HG02571 (cell line): ENCODE measurements around the gene ADK.
"Not testable (repeated sequence)": the region's sequence is repeated elsewhere in the genome, so short reads cannot be mapped to it uniquely, and the experiment has no call there.

Experiments
- ATAC-seq: cut with Tn5 transposase; IDR thresholded peaks from one replicate; pipeline ENCODE4 v1.9.1; 2021; ENCODE audit warnings: mild to moderate bottlenecking, moderate library complexity; ENCODE audit not compliant: unreplicated experiment

The ADK gene

DNA sequence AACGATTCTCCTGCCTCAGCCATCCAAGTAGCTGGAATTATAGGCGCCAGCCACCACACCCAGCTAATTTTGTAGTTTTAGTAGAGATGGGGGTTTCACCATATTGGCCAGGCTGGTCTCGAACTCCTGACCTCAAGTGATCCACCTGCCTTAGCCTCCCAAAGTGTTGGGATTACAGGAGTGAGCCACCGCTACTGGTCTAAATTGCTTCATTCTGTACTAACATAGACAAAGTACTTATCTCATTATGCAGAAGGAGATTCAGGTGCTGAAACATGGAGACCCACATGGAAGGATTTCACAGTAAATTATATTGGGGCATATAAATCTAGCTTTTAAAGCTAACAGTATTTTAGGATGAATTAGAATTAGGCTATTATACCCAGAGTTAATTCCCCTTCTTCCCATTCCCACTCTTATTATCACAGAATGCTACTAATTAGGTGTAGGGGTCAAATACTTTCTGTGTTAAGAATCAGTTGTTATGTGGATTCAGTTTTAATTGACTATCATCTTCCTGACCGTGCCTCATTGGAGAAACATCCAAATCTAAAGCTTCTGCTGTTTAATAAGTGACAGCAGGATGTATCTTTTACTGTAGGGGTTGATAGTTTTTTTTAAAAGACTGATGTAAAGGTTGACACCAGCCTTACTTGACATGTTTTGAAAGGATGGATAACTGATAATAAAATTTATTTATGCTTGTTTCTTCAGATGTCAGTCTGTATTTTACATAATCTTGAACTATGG, 27.2 kb downstream of the ADK start:
- no peak for ATAC-seq

DNA sequence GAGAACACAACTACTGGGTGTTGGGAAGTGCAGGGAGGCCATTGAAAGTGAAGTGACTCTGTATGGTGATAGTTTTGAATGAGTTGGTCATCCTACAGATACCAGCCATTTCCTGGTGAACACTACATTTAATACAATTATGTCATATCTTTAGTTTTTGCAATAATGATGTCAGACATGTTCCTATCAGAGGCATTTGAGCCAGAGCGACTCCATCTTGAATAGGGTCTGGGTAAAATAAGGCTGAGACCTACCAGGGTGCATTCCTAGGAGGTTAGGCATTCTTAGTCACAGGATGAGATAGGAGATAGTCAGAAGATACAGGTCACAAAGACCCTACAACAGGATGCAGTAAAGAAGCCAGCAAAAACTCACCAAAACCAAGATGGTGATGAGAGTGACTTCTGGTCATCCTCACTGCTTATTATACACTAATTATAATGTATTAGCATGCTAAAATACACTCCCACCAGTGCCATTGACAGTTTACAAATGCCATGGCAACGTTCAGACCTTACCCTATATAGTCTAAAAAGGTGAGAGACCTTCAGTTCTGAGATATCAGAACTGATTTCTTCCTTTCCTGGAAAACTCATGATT, 28.2 kb downstream of the ADK start:
- ATAC-seq: no peak

DNA sequence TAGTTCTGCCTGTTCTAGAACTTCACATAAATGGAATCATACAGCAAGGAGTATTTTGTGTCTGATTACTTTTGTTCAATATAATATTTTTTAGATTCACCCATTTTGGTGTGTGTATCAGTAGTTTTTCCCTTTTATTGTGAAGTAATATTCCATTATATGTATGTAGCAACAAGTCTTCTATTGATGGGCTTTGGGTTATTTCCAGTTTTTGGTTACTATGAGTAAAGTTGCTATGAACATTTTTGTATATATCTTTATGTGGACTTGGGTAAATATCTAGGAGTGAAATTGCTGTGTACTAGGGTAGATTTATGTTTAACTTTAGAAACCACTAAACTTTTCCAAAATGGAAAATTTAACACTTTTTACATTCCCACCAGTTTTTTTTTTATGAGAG, 35.7 kb downstream of the ADK start:
- no peak for ATAC-seq

DNA sequence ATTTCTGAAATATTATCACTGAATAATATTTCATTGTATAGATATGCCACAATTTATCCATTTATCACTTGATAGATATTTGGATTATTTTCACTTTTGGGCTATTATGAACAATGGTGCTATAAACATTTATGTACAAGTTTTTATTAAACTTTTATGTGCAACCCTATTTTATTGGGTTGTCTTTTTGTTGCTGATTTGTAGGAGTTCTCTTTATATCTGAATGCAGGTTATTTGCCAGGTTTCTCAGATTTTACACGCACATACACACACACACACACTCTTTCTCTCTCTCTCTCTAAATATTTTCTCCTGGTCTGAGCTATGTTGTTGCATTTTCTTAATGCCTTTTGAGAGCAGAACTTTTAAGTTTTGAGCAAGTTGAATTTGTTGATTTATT, 36.2 kb downstream of the ADK start:
- ATAC-seq: no peak

DNA sequence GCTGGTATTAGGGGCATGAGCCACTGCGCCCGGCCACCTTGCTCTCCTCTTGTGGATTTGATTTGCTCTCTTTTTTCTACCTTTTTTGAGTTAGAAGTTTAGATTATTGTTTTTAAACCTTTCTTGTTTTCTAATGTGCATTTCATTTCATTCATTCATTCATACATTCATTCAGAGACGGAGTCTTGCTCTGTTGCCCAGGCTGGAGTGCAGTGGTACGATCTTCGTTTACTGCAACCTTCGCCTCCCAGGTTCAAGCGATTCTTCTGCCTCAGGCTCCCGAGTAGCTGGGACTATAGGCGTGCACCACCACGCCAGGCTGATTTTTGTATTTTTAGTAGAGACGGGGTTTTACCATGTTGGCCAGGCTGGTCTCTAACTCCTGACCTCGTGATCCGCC, 37.6 kb downstream of the ADK start:
- not testable (repeated sequence) for ATAC-seq

DNA sequence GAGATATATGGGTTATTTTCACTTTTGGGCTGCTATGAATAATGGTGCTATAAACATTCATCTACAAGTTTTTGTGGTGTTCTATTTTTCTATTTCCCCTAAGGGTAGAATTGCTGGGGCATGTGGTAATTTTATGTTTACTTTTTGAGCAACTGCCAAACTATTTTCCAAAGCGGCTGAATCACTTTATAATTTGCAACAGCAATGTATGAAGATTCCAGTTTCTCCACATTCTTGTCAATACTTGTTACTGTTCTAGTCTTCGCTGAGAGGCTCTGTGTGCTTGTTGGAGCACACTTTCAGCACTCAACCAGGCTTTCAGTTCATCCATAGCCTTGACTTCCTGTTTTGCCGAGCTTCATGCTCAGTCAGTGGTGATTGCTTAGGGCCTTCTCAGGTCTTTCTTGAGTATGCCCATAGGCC, 39.0 kb downstream of the ADK start:
- ATAC-seq: no peak

DNA sequence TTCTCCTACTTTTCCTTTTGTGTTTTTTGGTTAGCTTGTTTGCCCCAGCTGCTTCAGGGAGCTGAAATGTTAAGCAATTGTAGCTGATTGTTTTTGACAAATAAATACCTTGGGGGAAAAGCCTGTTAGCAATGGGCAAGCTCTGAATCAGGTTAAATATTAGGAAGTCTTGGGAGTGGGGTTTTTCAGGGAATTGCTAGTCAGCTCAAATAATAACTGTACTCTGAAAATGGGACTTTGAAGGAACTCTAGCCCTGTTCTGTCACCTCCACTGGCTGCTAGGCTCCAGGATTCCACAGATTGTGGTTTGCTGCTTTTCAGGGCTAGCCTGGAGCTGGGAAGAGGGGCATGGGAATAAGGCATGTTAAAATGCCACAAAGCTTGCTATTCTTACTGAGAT, 39.5 kb downstream of the ADK start:
- ATAC-seq: no peak

DNA sequence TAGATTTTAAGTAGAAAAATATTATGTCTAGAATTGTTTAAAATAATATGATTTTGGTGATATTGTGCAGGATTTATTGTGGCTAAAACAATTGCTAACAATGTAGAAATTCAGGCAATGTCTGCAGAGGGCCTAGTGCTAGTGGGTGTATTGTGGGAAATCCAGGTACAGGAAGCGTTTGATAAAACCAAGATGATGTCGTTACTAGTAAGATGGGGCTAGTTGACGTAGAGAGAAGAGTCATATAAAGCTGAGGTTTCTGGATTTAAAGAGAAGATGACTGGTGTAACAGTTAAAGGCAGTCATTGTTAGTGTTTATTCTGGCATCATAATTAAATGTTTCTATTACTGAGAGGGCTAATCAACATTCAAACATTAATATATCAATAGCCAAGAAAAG, 43.5 kb downstream of the ADK start:
- no peak for ATAC-seq

DNA sequence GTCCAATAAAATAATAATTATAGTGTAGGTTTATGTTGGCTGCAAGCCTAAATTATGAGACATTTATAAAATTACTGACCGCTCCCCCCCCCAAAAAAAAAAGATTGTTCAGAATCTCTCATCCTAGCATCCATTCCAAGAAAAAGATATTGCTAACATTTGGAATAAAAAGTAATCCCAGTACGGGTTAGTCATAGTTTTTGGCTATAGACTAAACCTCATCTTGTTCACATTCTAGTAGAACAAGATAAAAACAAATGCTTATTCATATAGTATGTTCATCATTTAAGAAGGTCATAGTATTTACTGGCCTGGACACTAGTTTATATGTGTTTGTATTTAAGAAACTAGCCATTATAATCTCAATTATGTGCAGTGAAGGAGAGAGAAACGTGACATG, 44.0 kb downstream of the ADK start:
- no peak for ATAC-seq

DNA sequence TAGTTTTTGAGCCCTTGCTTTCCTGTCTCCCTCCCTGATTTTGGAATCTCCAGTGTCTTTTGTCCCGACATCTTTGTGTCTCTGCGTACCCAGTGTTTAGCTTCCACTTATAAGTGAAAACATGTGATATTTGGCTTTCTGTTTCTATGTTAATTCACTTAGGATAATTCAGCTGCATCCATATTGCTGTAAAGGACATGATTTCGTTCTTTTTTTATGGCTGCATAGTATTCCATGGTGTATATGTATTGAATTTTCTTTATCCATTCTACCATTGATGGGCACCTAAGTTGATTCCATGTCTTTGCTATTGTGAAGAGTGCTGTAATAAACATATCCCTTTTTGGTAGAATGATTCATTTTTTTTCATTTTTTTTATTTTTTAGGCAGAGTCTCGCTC, 48.3 kb downstream of the ADK start:
- ATAC-seq: no peak

DNA sequence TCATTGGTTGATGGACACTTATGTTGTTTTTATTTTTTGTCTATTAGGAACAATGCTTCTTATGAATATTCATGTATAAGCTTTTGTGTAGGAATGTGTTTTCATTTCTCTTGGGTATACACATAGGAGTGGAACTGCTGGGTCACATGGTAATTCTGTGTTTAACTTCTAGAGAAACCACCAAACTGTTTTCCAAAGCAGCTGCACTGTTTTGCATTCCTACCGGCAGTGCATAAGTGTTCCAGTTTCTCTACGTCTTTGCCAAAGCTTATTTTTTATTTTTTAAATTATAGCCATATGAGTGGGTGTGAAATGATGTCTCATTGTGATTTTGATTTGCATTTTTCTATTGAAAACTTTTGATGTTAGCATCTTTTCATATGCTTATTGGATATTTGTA, 51.3 kb downstream of the ADK start:
- ATAC-seq: no peak

DNA sequence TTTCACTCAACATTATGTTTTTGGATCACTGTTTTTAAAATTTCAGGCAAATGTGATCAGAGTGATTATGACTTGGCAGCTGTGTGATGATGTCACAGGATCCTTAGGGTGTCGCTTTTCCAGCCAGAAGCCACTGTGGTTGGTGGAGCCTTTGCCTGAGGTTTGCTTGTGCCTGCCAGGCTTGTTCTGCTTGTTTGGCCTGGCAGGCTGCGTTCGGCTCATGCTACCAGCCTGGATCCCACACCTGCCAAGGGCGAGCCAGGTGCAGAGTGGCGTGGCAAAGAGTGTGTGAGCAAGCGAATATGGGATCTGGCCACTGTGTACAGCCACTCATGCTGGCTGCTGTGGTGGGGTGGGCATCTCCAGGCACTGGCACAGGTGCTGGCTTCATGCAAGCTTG, 55.7 kb downstream of the ADK start:
- no peak for ATAC-seq

DNA sequence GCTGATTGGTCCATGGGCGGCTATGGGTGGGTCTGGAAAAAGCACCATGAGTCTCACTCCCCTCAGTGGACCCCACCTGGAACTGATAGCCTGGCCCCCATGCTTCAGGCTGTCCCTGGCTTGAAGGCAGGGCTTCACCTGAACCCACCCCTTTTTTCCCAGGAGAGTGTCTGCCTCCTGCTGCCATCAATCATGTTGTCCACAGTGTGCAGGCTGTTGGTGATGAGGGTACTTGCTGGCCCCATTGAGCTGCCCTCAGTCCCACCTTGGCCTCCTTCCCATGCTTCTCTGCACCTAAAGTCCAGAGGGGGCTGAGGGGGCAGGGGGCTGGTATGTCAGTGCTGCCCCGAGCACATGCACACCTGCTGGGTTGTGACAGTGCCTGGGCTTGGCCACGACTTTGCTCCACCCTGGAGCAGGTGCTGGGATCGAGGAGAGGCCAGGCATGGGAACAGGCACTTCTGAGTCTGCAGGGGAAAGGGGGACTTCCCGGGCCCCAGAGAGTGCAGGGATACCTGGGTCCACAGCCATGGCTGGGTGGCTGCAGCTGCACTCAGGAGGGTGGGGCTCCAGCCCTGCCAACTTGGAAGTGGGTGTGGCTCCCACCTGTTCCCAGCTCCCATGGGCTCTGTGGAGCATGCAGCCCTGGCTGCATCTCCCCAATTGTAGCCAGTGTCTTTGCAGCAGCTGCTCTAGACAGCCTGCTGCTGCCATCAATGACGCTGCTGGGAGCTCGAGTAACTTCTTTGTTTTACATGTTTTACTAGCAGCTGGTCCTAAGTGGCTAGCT, 56.9 kb downstream of the ADK start:
- ATAC-seq: no peak

DNA sequence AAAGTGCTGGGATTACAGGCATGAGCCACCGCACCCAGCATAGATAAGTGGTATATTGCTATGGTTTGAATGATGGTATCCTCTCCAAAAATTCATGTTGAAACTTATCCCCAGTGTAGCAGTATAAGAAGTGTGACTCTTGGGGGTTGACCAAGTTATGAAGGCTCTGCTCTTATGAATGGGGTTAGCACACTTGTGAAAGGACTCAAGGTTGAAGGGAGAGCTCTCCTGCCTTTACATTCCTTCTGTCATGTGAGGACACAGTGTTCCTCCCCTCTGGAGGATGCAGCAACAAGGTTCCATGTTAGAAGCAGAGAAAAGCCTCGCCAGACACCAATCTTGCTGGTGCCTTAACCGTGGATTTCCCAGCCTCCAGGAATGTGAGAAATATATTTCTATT, 58.0 kb downstream of the ADK start:
- ATAC-seq: no peak

DNA sequence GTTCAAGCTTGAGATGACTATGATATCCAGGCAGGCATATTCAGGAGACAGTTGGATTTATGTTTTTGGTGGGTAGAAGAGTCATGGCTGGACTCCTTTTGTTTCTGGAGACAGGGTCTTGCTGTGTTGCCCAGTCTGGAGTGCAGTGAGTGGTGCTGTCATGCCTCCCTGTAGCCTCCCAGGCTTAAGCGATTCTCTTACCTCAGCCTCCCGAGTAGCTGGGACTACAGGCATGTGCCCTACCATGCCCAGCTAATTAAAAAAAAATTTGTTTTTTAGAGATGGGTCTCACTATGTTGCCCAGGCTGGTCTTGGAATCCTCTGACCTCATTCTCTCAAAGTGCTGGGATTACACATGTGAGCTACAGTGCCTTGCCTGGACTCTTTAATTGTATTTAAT, 62.0 kb downstream of the ADK start:
- ATAC-seq: no peak

DNA sequence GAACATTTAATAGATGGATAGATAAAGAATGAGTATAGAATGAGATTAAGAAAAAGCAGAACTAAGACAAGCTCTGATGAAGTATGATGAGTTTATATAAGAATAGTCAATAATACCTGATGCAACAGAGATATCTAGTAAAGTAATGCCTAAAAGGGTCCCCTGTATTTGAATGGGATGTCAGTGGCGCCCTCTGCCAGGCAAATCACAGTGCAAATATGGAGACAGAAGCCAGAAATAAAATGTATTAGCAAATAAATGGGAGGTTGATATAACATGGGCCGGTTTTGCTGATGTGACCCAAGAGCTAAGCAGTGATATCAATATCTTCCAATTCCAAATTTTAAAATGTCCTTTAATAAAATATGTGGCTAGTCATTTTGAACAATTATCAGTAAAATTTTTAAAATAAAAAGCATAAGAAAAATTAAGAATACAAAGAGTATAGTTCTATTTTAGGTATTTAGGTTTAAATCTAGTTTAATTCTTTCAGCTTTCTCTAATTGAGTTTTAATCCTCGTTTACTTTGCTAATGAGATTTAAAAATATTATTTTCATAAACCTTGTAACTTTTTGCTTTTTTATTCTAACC, 62.6 kb downstream of the ADK start:
- ATAC-seq: no peak

DNA sequence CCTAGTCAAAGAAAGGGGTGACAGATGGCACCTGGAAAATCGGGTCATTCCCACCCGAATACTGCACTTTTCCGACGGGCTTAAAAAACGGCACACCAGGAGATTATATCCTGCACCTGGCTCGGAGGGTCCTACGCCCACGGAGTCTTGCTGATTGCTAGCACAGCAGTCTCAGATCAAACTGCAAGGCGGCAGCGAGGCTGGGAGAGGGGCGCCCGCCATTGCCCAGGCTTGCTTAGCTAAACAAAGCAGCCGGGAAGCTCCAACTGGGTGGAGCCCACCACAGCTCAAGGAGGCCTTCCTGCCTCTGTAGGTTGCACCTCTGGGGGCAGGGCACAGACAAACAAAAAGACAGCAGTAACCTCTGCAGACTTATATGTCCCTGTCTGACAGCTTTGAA, 66.1 kb downstream of the ADK start:
- not testable (repeated sequence) for ATAC-seq

DNA sequence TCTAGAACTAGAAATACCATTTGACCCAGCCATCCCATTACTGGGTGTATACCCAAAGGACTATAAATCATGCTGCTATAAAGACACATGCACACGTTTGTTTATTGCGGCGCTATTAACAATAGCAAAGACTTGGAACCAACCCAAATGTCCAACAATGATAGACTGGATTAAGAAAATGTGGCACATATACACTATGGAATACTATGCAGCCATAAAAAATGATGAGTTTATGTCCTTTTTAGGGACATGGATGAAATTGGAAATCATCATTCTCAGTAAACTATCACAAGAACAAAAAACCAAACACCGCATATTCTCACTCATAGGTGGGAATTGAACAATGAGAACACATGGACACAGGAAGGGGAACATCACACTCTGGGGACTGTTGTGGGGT, 71.4 kb downstream of the ADK start:
- ATAC-seq: not testable (repeated sequence)

DNA sequence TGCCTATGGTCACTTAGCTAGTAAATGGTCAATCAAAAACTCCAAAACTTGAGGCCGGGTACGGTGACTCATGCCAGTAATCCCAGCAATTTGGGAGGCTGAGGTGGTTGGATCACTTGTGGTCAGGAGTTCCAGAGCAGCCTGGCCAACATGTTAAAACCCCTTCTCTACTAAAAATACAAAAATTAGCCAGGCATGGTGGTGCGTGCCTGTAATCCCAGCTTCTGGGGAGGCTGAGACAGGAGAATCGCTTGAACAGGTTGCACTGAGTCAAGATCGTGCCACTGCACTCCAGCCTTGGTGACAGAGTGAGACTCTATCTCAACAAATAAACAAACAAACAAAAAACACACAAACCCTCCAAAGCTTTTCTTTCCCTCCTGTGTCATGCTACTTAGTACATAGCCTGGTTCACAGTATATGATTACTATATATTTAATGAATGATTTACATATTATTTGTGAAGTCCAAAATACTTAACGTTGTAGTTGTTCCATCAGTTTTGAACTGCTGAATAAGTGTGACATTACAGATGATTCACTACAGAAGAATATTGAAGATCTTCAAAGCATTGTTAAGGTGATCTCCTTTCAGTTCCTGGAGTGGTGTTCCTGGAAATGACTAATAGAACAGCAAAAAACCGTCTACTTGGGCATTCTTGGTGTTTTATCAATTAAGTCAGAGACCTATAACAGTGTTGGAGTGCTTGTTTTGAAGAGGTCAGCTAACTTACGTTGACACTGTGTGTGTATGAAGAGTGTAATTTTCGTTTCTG, 72.9 kb downstream of the ADK start:
- ATAC-seq: no peak

DNA sequence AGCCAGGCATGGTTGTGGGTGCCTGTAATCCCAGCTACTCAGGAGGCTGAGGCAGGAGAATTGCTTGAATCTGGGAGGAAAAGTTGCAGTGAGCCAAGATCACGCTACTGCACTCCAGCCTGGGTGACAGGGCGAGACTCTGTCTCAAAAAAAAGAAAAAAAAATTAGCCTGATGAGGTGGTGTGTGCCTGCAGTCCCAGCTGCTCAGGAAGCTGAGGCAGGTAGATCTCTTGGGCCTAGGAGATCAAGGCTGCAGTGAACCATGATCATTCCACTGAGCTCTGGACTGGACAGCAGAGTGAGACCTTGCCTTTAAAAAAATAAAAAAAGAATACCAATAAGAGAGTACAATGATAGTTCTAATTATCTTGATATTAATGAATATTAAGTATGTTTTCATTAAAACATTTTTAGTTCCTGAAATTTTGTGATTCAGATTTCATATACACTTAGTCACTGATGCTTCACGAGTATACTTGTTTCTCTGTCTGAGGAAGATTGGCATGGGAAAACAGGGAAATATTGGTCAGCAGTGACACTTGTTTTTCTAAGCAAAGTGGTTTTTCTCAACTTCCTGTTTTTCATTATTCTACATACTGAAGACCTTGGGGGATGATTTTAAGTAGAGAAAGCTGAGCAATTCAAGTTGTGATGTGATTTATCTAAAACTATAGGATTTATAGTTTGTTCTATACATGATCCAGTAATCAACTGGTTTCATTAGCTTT, 76.8 kb downstream of the ADK start:
- no peak for ATAC-seq
